ENCODE results near the gene TRA2A. TPM values are rescaled to one million over a fixed set of nuclear protein-coding genes. Genes with fewer than 3 reads are reported as not detected.

The TRA2A gene
- total and polyA plus RNA-seq, 10 of the 15 experiments (the other 5 are each of a cell fraction or from before 2014, with no cell fraction given): 25.0 to 224 (median 91.3) TPM

DNA sequence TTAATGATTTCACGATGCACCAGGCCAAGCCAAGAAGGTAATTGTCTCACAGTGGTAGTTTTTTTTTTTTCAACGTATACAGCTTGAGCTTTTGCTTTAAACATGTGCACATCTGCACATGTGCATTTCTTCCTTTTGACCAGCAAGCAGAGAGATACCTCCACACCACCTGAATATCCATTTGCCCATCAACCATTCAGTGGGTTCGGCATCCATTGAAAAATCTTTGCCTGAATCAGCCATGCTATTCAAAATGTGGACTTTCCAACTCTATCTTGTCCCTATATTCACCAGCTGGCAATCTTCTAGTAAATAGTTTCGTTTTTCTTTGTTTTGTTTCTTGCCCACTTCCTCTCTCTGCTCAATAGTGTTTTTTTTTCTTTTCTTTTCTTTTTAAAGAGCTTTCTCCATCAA lies 7.7 kb upstream of the TRA2A start (continued):
- TF ChIP-seq, protein P1, sequence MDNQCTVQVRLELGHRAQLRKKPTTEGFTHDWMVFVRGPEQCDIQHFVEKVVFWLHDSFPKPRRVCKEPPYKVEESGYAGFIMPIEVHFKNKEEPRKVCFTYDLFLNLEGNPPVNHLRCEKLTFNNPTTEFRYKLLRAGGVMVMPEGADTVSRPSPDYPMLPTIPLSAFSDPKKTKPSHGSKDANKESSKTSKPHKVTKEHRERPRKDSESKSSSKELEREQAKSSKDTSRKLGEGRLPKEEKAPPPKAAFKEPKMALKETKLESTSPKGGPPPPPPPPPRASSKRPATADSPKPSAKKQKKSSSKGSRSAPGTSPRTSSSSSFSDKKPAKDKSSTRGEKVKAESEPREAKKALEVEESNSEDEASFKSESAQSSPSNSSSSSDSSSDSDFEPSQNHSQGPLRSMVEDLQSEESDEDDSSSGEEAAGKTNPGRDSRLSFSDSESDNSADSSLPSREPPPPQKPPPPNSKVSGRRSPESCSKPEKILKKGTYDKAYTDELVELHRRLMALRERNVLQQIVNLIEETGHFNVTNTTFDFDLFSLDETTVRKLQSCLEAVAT (IDR thresholded peaks at IDR 0.05): peak; percentile 19; the same call in 1 of the 2 replicates
- TF ChIP-seq ZNF24 (IDR thresholded peaks at IDR 0.05): no peak
- 0 out of 2 replicates have a peak, but pooled peaks have one; percentile 26 for TF ChIP-seq MTA2 (IDR thresholded peaks at IDR 0.05; ENCODE audit: low read depth)
- TF ChIP-seq JUND (IDR thresholded peaks at IDR 0.05; ENCODE audit: low read depth, low read length): no peak
- no peak for TF ChIP-seq SRF (IDR thresholded peaks at IDR 0.05; ENCODE audit: low read depth in 2 of 2, low read length in 2 of 2)
- TF ChIP-seq, protein P2, sequence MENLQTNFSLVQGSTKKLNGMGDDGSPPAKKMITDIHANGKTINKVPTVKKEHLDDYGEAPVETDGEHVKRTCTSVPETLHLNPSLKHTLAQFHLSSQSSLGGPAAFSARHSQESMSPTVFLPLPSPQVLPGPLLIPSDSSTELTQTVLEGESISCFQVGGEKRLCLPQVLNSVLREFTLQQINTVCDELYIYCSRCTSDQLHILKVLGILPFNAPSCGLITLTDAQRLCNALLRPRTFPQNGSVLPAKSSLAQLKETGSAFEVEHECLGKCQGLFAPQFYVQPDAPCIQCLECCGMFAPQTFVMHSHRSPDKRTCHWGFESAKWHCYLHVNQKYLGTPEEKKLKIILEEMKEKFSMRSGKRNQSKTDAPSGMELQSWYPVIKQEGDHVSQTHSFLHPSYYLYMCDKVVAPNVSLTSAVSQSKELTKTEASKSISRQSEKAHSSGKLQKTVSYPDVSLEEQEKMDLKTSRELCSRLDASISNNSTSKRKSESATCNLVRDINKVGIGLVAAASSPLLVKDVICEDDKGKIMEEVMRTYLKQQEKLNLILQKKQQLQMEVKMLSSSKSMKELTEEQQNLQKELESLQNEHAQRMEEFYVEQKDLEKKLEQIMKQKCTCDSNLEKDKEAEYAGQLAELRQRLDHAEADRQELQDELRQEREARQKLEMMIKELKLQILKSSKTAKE (IDR thresholded peaks at IDR 0.05; ENCODE audit: low read depth, poor library complexity, severe bottlenecking): peak; percentile 22
- no peak for TF ChIP-seq BCL11A (IDR thresholded peaks at IDR 0.05; ENCODE audit: low read depth, low read length)
- TF ChIP-seq, protein P3, sequence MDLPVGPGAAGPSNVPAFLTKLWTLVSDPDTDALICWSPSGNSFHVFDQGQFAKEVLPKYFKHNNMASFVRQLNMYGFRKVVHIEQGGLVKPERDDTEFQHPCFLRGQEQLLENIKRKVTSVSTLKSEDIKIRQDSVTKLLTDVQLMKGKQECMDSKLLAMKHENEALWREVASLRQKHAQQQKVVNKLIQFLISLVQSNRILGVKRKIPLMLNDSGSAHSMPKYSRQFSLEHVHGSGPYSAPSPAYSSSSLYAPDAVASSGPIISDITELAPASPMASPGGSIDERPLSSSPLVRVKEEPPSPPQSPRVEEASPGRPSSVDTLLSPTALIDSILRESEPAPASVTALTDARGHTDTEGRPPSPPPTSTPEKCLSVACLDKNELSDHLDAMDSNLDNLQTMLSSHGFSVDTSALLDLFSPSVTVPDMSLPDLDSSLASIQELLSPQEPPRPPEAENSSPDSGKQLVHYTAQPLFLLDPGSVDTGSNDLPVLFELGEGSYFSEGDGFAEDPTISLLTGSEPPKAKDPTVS (IDR thresholded peaks at IDR 0.05; ENCODE audit: low read depth, low read length): no peak
- TF ChIP-seq, protein P4, sequence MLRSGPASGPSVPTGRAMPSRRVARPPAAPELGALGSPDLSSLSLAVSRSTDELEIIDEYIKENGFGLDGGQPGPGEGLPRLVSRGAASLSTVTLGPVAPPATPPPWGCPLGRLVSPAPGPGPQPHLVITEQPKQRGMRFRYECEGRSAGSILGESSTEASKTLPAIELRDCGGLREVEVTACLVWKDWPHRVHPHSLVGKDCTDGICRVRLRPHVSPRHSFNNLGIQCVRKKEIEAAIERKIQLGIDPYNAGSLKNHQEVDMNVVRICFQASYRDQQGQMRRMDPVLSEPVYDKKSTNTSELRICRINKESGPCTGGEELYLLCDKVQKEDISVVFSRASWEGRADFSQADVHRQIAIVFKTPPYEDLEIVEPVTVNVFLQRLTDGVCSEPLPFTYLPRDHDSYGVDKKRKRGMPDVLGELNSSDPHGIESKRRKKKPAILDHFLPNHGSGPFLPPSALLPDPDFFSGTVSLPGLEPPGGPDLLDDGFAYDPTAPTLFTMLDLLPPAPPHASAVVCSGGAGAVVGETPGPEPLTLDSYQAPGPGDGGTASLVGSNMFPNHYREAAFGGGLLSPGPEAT (IDR thresholded peaks at IDR 0.05; ENCODE audit: low read depth): peak; percentile 68; the same call in 1 of the 2 replicates
- no peak for TF ChIP-seq SMC3 (IDR thresholded peaks at IDR 0.05; ENCODE audit: borderline replicate concordance, low read length)
- TF ChIP-seq EED (IDR thresholded peaks at IDR 0.05; ENCODE audit: low read depth): no peak
- no peak for TF ChIP-seq MTA3 (IDR thresholded peaks at IDR 0.05; ENCODE audit: borderline replicate concordance, low read length)
- TF ChIP-seq CHD4 (IDR thresholded peaks at IDR 0.05): no peak
- no peak for TF ChIP-seq ZNF207 (IDR thresholded peaks at IDR 0.05; ENCODE audit: borderline replicate concordance)
- 0 out of 2 replicates have a peak, but pooled peaks have one; percentile 20 for TF ChIP-seq RUNX3 (IDR thresholded peaks at IDR 0.05; ENCODE audit: low read length)
- TF ChIP-seq ZZZ3 (IDR thresholded peaks at IDR 0.05; ENCODE audit: control insufficient read depth, insufficient read length, low read depth): no peak
- TF ChIP-seq, protein P5, sequence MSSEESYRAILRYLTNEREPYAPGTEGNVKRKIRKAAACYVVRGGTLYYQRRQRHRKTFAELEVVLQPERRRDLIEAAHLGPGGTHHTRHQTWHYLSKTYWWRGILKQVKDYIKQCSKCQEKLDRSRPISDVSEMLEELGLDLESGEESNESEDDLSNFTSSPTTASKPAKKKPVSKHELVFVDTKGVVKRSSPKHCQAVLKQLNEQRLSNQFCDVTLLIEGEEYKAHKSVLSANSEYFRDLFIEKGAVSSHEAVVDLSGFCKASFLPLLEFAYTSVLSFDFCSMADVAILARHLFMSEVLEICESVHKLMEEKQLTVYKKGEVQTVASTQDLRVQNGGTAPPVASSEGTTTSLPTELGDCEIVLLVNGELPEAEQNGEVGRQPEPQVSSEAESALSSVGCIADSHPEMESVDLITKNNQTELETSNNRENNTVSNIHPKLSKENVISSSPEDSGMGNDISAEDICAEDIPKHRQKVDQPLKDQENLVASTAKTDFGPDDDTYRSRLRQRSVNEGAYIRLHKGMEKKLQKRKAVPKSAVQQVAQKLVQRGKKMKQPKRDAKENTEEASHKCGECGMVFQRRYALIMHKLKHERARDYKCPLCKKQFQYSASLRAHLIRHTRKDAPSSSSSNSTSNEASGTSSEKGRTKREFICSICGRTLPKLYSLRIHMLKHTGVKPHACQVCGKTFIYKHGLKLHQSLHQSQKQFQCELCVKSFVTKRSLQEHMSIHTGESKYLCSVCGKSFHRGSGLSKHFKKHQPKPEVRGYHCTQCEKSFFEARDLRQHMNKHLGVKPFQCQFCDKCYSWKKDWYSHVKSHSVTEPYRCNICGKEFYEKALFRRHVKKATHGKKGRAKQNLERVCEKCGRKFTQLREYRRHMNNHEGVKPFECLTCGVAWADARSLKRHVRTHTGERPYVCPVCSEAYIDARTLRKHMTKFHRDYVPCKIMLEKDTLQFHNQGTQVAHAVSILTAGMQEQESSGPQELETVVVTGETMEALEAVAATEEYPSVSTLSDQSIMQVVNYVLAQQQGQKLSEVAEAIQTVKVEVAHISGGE (CRISPR knock-in tag; IDR thresholded peaks at IDR 0.05): no peak
- TF ChIP-seq YY1 (IDR thresholded peaks at IDR 0.05; ENCODE audit: low read depth, low read length): 0 out of 2 replicates have a peak, but pooled peaks have one; percentile 16
- no peak for TF ChIP-seq KAT2A (conservative IDR thresholded peaks at IDR 0.05; ENCODE audit: control insufficient read depth, low read depth, low read length)
- TF ChIP-seq ASH2L (IDR thresholded peaks at IDR 0.05; ENCODE audit: borderline replicate concordance, low read depth): no peak
- TF ChIP-seq CEBPB (IDR thresholded peaks at IDR 0.05; ENCODE audit: borderline replicate concordance in 1 of 2, low read depth in 2 of 2, low read length in 2 of 2): no peak

Data from GM12878 (cell line).